Stimulated activated CD4-positive, alpha-beta T cell treated with anti-CD3 and anti-CD28 coated beads, Interleukin-1b, Interleukin-23, amount 100 ng/mL, for 48 hours (primary cell): ENCODE data around the gene GLRA3.
"Not testable (repeated sequence)": the region's sequence is repeated elsewhere in the genome, so short reads cannot be mapped to it uniquely, and the experiment has no call there.

Experiments used
- DNase-seq: peaks from one replicate; pipeline ENCODE4 v3.0.0-alpha.2; 2020

Gene GLRA3

GRCh38 chr4:174648812-174649211, 180.2 kb downstream of the GLRA3 start:
- no peak for DNase-seq

GRCh38 chr4:174646326-174646725, 182.7 kb downstream of the GLRA3 start:
- DNase-seq: no peak

- DNase-seq: no peak
Measured at GRCh38 chr4:174640146-174640545, 188.9 kb downstream of the GLRA3 start.

GRCh38 chr4:174635732-174636131, 193.3 kb downstream of the GLRA3 start:
- DNase-seq: no peak

- DNase-seq: no peak
Measured at GRCh38 chr4:174633399-174633798, 195.6 kb downstream of the GLRA3 start.

GRCh38 chr4:174631901-174632758, 196.9 kb downstream of the GLRA3 start:
- no peak for DNase-seq

- not testable (repeated sequence) for DNase-seq
Measured at GRCh38 chr4:174629907-174630450, 199.1 kb downstream of the GLRA3 start.

GRCh38 chr4:174629265-174629664, 199.8 kb downstream of the GLRA3 start:
- no peak for DNase-seq

GRCh38 chr4:174628191-174628590, 200.9 kb downstream of the GLRA3 start:
- DNase-seq: no peak

GRCh38 chr4:174627473-174627872, 201.6 kb downstream of the GLRA3 start:
- no peak for DNase-seq

GRCh38 chr4:174626342-174627008, 202.6 kb downstream of the GLRA3 start:
- DNase-seq: no peak

- no peak for DNase-seq
Measured at GRCh38 chr4:174616661-174617060, 212.4 kb downstream of the GLRA3 start.

GRCh38 chr4:174613979-174614378, 215.1 kb downstream of the GLRA3 start:
- no peak for DNase-seq

- DNase-seq: no peak
Measured at GRCh38 chr4:174611792-174612191, 217.3 kb downstream of the GLRA3 start.

GRCh38 chr4:174607792-174608191, 221.3 kb downstream of the GLRA3 start:
- no peak for DNase-seq

- DNase-seq: no peak
Measured at GRCh38 chr4:174604198-174604597, 224.8 kb downstream of the GLRA3 start.

- no peak for DNase-seq
Measured at GRCh38 chr4:174600391-174600790, 228.7 kb downstream of the GLRA3 start.

GRCh38 chr4:174598800-174599199, 230.2 kb downstream of the GLRA3 start:
- no peak for DNase-seq

- DNase-seq: no peak
Measured at GRCh38 chr4:174596513-174596912, 232.5 kb downstream of the GLRA3 start.

- DNase-seq: no peak
Measured at GRCh38 chr4:174595141-174595929, 233.7 kb downstream of the GLRA3 start.

- DNase-seq: no peak
Measured at GRCh38 chr4:174593701-174594100, 235.3 kb downstream of the GLRA3 start.

- DNase-seq: no peak
Measured at GRCh38 chr4:174592985-174593335, 236.1 kb downstream of the GLRA3 start.

GRCh38 chr4:174592256-174592984, 236.6 kb downstream of the GLRA3 start:
- no peak for DNase-seq
